SK-N-SH (cell line): ENCODE data around the gene HAGHL. TPM values are rescaled to one million over a fixed set of nuclear protein-coding genes. Genes with fewer than 3 reads are reported as not detected.

Experiments used
- CTCF ChIA-PET: fragments of 300-600, 350-600 bp; formaldehyde crosslinking; extraction: SDS; loops from one replicate; lab custom pipeline; 2021; lab: Yijun Ruan, JAX
- POLR2A ChIA-PET: fragments of 350-600 bp; sonication (Branson Sonifier 250); formaldehyde crosslinking; extraction: SDS; loops from one replicate; lab custom pipeline; 2020; ENCODE audit warnings: antibody characterized with exemption, inconsistent platforms; lab: Yijun Ruan, JAX
- DNase-seq: peaks from one replicate; pipeline ENCODE4 v3.0.0; 2012
- H2AFZ ChIP-seq: fragments of 200-600 bp; sonication (generic); 2 replicates; pipeline ENCODE4 v1.8.1; 2016; ENCODE audit warnings: antibody characterized with exemption, mild to moderate bottlenecking, low read depth
- H3F3A ChIP-seq: fragments of 200-600 bp; sonication (generic); replicated peaks from 2 replicates; pipeline ENCODE3; 2016; ENCODE audit warnings: antibody characterized with exemption, mild to moderate bottlenecking; ENCODE audit not compliant: insufficient read depth
- H3K27ac ChIP-seq, 2 experiments: fragments of 200-500 bp in 1 of 2; fragments of 200-600 bp in 1 of 2; sonication (Bioruptor generic) in 1 of 2; sonication (generic), shearing (Covaris generic) in 1 of 2; 2 replicates each; pipeline versions ENCODE4 v1.5.1 to v1.6.1; 2014 to 2016; ENCODE audit warnings: low read depth in 2 of 2, inconsistent platforms in 1 of 2, low read length in 1 of 2, mild to moderate bottlenecking in 1 of 2, mixed read lengths in 1 of 2
- H3K27me3 ChIP-seq: fragments of 200-600 bp; sonication (generic), shearing (Covaris generic); 2 replicates; pipeline ENCODE4 v1.6.1; 2016; ENCODE audit warnings: mixed run types; ENCODE audit not compliant: insufficient read depth
- H3K36me3 ChIP-seq, 2 experiments: fragments of 200-500 bp in 1 of 2; fragments of 200-600 bp in 1 of 2; sonication (Bioruptor generic) in 1 of 2; sonication (generic) in 1 of 2; replicated peaks in 1 of 2; 2 replicates each; pipeline versions ENCODE3 to v1.5.1; 2014 to 2016; ENCODE audit warnings: low read length in 1 of 2, mild to moderate bottlenecking in 1 of 2; ENCODE audit not compliant: insufficient read depth in 2 of 2, control insufficient read depth in 1 of 2
- H3K4me1 ChIP-seq, 2 experiments: fragments of 200-500 bp in 1 of 2; fragments of 200-600 bp in 1 of 2; sonication (Bioruptor generic) in 1 of 2; sonication (generic), shearing (Covaris generic) in 1 of 2; 2 replicates each; pipeline versions ENCODE4 v1.5.1 to v1.6.1; 2014 to 2016; ENCODE audit warnings: low read depth in 1 of 2, low read length in 1 of 2, mixed run types in 1 of 2; ENCODE audit not compliant: insufficient read depth in 2 of 2, control insufficient read depth in 1 of 2
- H3K4me2 ChIP-seq: fragments of 200-600 bp; sonication (generic), shearing (Covaris generic); 2 replicates; pipeline ENCODE4 v1.6.1; 2017; ENCODE audit warnings: mixed run types
- H3K4me3 ChIP-seq, 2 experiments: fragments of 200-500 bp in 1 of 2; fragments of 200-600 bp in 1 of 2; sonication (Bioruptor generic) in 1 of 2; sonication (generic), shearing (Covaris generic) in 1 of 2; 2 replicates each; pipeline versions ENCODE4 v1.5.1 to v1.8.1; 2014 to 2016; ENCODE audit warnings: low read depth in 2 of 2, inconsistent platforms in 1 of 2, low read length in 1 of 2, mild to moderate bottlenecking in 1 of 2, mixed read lengths in 1 of 2, moderate library complexity in 1 of 2
- H3K79me2 ChIP-seq: fragments of 200-600 bp; sonication (generic); 2 replicates; pipeline ENCODE4 v1.8.1; 2017; ENCODE audit warnings: mild to moderate bottlenecking; ENCODE audit not compliant: insufficient read depth
- H3K9ac ChIP-seq: fragments of 200-600 bp; sonication (generic); 2 replicates; pipeline ENCODE4 v1.6.1; 2017; ENCODE audit warnings: mixed run types
- H3K9me2 ChIP-seq: fragments of 200-600 bp; sonication (generic); 2 replicates; pipeline ENCODE4 v1.6.1; 2017; ENCODE audit warnings: mixed run types
- H3K9me3 ChIP-seq: fragments of 200-600 bp; sonication (generic); 2 replicates; pipeline ENCODE4 v1.6.1; 2017; ENCODE audit warnings: mixed run types, mild to moderate bottlenecking, moderate library complexity
- H4K20me1 ChIP-seq: fragments of 200-600 bp; sonication (generic); 2 replicates; pipeline ENCODE4 v1.6.1; 2017; ENCODE audit warnings: mild to moderate bottlenecking, mixed run types; ENCODE audit not compliant: insufficient read depth
- CTCF ChIP-seq: fragments of 200-600 bp; sonication (generic); IDR thresholded peaks from 2 replicates; pipeline ENCODE4 v1.6.1; 2017; ENCODE audit warnings: antibody characterized with exemption, mild to moderate bottlenecking, moderate library complexity
- EP300 ChIP-seq, 2 experiments: IDR thresholded peaks; 2 replicates each; pipeline versions ENCODE4 v1.4.0 to v1.6.1; 2012; ENCODE audit warnings: borderline replicate concordance in 1 of 2, low read depth in 1 of 2, low read length in 1 of 2
- FOSL2 ChIP-seq: IDR thresholded peaks from 2 replicates; pipeline ENCODE4 v1.4.0; 2012; ENCODE audit warnings: low read depth, mild to moderate bottlenecking, moderate library complexity, borderline replicate concordance
- FOXJ3 ChIP-seq: sonication (generic); formaldehyde crosslinking; IDR thresholded peaks from 2 replicates; pipeline ENCODE4 v1.5.1; 2020; ENCODE audit warnings: mild to moderate bottlenecking, missing genetic modification reagents
- MAX ChIP-seq: IDR thresholded peaks from 2 replicates; pipeline ENCODE4 v1.4.0; 2012; ENCODE audit warnings: low read depth
- MEF2A ChIP-seq: IDR thresholded peaks from 2 replicates; pipeline ENCODE4 v1.4.0; 2012; ENCODE audit warnings: low read depth, borderline replicate concordance
- PBX3 ChIP-seq: IDR thresholded peaks from 2 replicates; pipeline ENCODE4; 2012
- RCOR1 ChIP-seq: fragments of 150-350 bp; IDR thresholded peaks from 2 replicates; pipeline ENCODE4 v1.6.1; 2017; ENCODE audit warnings: antibody characterized with exemption, low read length
- REST ChIP-seq: IDR thresholded peaks from 2 replicates; pipeline ENCODE4 v1.6.1; 2012; ENCODE audit warnings: mild to moderate bottlenecking, low read depth, low read length, moderate library complexity
- RFX5 ChIP-seq: IDR thresholded peaks from 2 replicates; pipeline ENCODE4 v1.6.1; 2012; ENCODE audit warnings: mild to moderate bottlenecking, improper control_type of control experiment, low read length
- SMC3 ChIP-seq: IDR thresholded peaks from 2 replicates; pipeline ENCODE4 v1.6.1; 2012; ENCODE audit warnings: low read depth, low read length, improper control_type of control experiment
- TAF1 ChIP-seq: IDR thresholded peaks from 2 replicates; pipeline ENCODE4 v1.6.1; 2012; ENCODE audit warnings: low read depth, mild to moderate bottlenecking, low read length, moderate library complexity, borderline replicate concordance
- TCF12 ChIP-seq: IDR thresholded peaks from 2 replicates; pipeline ENCODE4 v1.4.0; 2012
- TEAD4 ChIP-seq: IDR thresholded peaks from 2 replicates; pipeline ENCODE4 v1.4.0; 2012; ENCODE audit warnings: mild to moderate bottlenecking, borderline replicate concordance; ENCODE audit not compliant: insufficient read depth
- USF1 ChIP-seq: IDR thresholded peaks from 2 replicates; pipeline ENCODE4 v1.4.0; 2012; ENCODE audit warnings: low read depth, borderline replicate concordance
- USF2 ChIP-seq: fragments of 150-350 bp; IDR thresholded peaks from 2 replicates; pipeline ENCODE4 v1.6.1; 2017; ENCODE audit warnings: antibody characterized with exemption, low read length, low read depth, borderline replicate concordance
- YY1 ChIP-seq: IDR thresholded peaks from 2 replicates; pipeline ENCODE4 v1.4.0; 2012; ENCODE audit warnings: low read depth, mild to moderate bottlenecking
- ZBTB33 ChIP-seq: IDR thresholded peaks from 2 replicates; pipeline ENCODE4 v1.4.0; 2012; ENCODE audit warnings: low read depth, borderline replicate concordance
- WGBS: methylation state at CpG from one replicate; pipeline ENCODE4 v1.1.6; 2017; ENCODE audit warnings: low lambda C conversion rate; 5-methylcytosine and 5-hydroxymethylcytosine counted together
- polyA plus RNA-seq, 3 experiments: library from polyadenylated mRNA; depleted of rRNA; stranded (reverse); fragments of >200 nt; gene quantifications; 2 replicates each; pipeline ENCODE4 v1.2.3, GENCODE V29; 2012

HAGHL gene
- polyA plus RNA-seq, 1 of the 3 experiments (the other 2 are of a cell fraction) = 65.5 TPM

GRCh38 chr16:769934-770333 is 43.0 kb downstream of the HAGHL start:
- POLR2A ChIA-PET = no interaction called here
- 79% methylated on average over 9 of the region's 19 CpGs for WGBS

More at GRCh38 chr16:769934-770333, 43.0 kb downstream of the HAGHL start:
- H4K20me1 ChIP-seq = no peaks in the 10 kb centered on the region
- no peaks in the 10 kb centered on the region for H3F3A ChIP-seq
- no peaks in the 10 kb centered on the region for H3K4me1 ChIP-seq
- no peaks in the 10 kb centered on the region for H3K79me2 ChIP-seq
- no peaks in the 10 kb centered on the region for H3K36me3 ChIP-seq
- H3K4me2 ChIP-seq = no peak overlapping the region
- H3K27ac ChIP-seq = no peak overlapping the region
- DNase-seq = no peak
- H3K9ac ChIP-seq = no peak overlapping the region
- CTCF ChIA-PET = interaction anchor here (1.8 kb wide), 1 partner anchor 15 kb away, joined by 10 read pairs; no protein-coding TSS in a partner anchor
- no peak overlapping the region for H3K4me3 ChIP-seq
- no peak overlapping the region for H2AFZ ChIP-seq
- no peaks in the 10 kb centered on the region for H3K9me3 ChIP-seq
- H3K27me3 ChIP-seq = no peaks in the 10 kb centered on the region
- H3K9me2 ChIP-seq = no peaks in the 10 kb centered on the region
- no peak for TF ChIP-seq CTCF
- no peak for TF ChIP-seq FOXJ3 (CRISPR knock-in tag)
- no peak for TF ChIP-seq USF1
- no peak for TF ChIP-seq MAX
- TF ChIP-seq REST = no peak
- TF ChIP-seq RFX5 = no peak
- no peak for TF ChIP-seq EP300 (IDR thresholded peaks at IDR 0.05; ENCODE audit: borderline replicate concordance in 1 of 2, low read depth in 1 of 2, low read length in 1 of 2)
- no peak for TF ChIP-seq FOSL2
- TF ChIP-seq YY1 = no peak
- no peak for TF ChIP-seq TEAD4
- no peak for TF ChIP-seq SMC3
- no peak for TF ChIP-seq TAF1
- no peak for TF ChIP-seq PBX3
- no peak for TF ChIP-seq TCF12
- TF ChIP-seq ZBTB33 = no peak
- no peak for TF ChIP-seq MEF2A
- TF ChIP-seq RCOR1 = no peak
- no peak for TF ChIP-seq USF2
